Endothelial cell of hepatic sinusoid (primary cell): ENCODE results near the gene CFAP92.

Experiments
- in situ Hi-C: cut with HindIII; loops from 2 replicates; pipeline ENCODE4 v1.10.0; 2017; ENCODE audit warnings: low sequenced_read_pairs

The CFAP92 gene

DNA sequence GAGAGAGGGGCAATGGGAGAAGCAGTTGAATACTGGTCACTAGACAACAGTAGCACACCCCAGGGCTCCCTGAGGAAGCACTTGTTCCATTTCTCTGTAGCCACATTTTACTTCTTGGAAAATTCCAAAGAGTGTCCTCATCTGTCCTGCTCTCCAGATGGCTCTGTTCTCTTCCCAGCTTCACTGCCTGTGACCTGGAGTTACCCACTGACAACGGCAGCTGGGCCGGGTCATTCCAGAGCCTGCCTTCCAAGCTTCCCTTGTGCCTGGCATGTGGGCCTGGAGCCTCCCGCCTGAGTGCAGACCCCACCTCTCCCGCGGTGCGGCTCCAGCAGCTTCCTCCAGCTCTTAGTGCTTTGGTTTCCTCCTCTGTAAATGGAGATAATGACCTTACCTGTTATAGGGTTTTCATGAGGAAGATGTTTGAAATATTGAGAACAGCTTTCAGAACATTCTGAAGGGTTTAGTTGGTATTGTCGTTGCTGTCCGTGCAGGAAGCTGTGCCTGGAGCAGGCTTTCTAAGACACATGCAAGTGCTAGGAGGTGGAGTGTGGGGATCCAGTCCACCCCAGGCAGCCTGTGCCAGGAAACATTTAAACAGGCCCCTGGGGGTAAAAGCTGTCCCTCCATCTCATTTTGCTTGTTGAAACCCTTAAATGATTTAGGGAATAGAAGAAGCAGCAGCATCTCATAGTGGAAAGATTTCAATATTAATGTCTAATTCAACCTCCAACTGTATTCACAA is 32.0 kb upstream of the CFAP92 start:
- in situ Hi-C loops, result no loop called here

DNA sequence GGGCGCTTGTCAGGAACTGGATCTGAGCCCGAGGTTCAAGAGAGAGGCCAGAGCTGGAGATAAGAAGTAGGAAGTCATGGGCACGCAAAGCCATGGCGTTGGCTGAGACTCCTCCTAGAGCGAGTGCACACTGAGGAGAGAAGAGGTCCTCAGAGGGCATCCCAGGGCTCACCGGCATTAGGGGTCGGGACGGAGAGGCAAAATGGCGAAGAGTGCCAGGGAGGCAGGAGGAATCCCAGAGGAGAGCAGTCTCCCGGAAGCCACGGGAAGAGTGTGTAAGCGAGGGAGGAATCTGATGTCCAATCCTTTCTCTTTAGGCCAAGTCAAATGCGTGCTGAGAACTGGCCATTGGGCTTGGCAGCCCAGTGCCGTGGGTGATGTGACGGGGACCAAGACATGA is 31.2 kb upstream of the CFAP92 start:
- in situ Hi-C loops, result no loop called here

DNA sequence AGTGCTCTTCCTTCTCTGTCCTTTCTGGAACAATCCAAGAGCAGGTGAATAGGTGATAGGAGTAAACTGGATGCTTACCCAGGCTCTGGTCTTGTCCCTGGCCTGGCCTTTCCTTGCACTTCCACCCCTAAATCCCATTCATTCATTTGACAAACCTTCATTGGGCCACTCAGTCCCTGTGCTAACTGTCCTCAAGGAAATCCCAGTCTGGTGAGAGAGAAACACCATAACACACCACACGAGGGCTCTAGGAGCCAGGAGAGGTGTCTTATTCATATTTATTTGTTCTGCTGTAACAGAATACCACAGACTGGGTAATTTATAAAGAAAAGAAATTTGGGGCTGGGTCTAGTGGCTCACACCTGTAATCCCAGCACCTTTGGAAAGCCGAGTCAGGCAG is 30.0 kb upstream of the CFAP92 start:
- in situ Hi-C loops, result no loop called here

DNA sequence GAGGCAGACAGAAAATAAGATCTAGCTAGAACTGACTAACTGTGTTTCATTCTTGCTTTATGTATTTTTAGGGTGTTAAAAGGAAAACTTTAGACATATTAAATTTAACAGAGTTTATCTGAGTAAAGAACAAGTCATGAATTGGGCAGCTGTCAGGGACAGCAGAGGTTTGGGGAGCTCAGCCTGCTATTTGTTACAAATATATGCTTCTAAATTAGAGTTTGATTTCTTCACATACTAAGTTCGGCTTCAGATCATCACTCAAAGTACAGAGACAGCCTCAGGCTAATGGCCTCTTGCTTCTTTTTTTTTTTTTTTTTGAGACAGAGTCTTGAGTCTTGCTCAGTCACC is 29.1 kb upstream of the CFAP92 start:
- in situ Hi-C loops, result no loop called here

DNA sequence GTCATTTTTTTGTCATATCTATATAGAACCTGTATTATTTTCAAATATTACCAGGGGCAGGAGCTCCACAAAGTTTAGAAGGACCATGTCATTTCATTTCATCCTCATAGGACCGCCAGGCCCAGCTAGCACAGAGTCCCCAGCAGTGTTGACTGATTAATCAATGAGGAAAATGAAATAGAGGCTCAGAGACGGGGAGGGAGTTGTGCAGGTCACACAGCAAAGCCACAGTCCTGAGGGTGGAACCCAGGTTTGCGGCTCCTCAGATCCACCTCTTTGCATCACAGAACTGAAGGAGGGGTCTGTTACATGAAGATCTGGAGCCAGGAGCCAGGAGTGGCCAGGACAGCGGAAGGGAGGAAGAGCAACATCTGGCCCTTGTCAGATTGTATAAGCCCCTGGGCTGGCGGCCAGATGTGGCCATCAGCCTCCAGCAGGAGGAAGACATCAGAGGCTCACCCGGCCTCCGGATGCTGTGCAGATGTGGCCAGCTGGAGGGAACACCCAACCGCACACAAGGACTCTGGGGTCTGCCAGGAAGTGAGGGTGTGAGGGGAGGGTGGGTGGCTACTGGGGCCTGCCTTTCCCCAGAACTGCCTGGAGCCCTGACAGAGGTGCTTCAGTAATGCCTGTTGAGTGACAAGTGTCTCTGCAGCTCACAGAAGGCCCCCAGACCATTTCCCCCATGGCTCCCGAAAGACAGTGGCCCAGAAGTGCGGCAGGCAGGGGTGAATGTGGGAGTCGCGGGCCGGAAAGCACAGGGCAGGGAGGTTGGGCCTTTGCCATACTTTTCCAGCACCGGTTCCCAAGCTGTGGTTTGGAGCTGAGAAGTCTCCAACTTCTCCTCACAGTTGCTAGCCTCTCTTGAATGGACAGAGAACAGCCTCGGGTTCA is 28.5 kb upstream of the CFAP92 start:
- in situ Hi-C loops, result no loop called here

DNA sequence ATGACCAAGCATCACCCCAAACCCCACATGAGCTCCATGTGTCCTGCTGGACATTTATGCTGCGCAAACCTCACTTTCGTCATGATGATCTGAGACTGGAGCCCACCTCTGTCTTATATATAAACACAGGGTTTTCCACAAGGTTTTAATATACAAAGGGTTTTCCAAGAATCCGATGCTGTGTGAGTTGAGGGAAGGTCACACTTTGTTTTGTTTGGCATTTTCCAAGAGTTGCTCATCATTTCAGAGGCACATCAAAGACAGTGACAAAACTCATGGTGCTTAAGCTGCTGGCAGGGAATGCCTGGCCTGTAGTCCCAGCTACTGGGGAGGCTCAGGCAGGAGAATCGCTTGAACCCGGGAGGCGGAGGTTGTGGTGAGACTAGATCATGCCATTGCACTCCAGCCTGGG is 27.3 kb upstream of the CFAP92 start:
- in situ Hi-C loops, result no loop called here

DNA sequence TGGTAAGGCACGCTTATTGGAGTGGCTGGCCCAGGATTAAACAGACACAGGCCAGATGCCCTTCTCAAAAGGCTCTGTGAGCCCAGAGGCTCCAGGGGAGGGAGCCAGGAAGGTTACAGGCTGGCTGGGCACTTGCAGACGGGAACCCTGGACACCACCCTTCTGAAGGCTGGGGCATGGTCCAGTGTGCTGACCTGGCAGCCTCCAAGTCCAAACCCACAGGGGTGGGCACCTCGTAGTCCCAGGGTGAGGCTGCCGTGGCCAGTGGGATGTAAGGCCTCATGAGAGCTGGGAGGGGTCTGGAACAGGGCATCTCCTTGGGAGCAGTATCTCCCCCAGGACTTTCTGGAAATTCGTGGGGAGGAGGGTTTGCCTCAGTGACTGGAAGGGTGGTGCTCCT is 26.8 kb upstream of the CFAP92 start:
- in situ Hi-C loops, result no loop called here

DNA sequence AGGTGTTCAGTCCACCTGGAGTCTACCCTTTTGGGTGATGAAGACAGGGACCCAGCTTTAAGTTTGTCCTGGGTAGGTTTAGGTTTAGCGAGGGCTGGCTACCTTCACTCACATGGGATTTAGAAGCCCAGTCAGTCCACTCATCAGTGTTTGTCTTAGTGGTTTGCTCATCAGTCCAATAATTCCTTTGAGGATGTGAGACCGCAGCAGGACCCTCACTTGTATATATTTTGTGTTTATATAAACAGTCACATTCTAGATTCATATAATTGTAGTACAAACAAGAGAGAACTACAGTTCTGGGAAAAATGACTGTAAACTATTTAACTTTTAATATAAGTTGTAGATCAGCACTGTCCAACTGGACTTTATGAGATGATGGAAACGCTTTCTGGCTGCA is 25.4 kb upstream of the CFAP92 start:
- in situ Hi-C loops, result loop anchor here (5.0 to 10.0 kb wide), 2 partner anchors 37 to 66 kb away; no protein-coding TSS in a partner anchor

DNA sequence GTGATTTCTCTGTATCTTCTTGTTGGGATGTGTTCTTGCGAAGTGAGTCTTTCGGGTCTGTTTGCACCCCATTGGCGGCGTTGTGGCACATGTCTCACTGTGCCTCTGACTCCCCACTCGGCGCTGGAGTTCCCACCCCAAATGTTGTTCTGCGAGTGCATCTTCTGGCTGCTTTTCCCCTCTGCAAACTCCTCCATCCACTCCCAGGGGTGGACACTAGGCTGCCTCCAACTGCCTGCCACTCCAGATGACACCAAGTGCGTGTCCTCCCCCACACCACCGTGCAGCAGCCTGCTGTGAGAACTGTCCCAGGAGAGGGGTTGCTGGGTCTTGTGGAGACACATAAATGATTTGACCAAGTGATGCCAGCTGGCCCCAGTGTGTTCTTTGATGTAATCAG is 24.9 kb upstream of the CFAP92 start:
- in situ Hi-C loops, result loop anchor here (5.0 to 10.0 kb wide), 2 partner anchors 36 to 66 kb away; no protein-coding TSS in a partner anchor

DNA sequence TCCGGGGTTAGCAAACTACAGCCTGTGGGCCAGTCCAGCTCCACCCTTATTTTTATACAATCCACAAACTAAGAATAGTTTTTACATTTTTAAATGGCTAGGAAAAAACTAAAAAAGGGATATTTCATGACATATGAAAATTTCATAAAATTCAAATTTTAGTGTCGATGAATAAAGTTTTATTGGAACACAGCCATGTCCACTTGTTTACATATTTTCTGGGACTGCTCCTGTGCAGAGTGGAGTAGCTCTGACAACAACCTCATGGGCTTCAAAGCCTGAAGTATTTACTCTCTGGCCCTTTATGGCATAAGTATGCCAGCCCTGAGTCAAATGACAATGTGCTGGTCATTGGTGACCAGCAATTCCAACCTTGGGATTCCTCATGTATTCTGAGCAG is 24.4 kb upstream of the CFAP92 start:
- in situ Hi-C loops, result loop anchor here (5.0 to 10.0 kb wide), 2 partner anchors 36 to 67 kb away; no protein-coding TSS in a partner anchor

DNA sequence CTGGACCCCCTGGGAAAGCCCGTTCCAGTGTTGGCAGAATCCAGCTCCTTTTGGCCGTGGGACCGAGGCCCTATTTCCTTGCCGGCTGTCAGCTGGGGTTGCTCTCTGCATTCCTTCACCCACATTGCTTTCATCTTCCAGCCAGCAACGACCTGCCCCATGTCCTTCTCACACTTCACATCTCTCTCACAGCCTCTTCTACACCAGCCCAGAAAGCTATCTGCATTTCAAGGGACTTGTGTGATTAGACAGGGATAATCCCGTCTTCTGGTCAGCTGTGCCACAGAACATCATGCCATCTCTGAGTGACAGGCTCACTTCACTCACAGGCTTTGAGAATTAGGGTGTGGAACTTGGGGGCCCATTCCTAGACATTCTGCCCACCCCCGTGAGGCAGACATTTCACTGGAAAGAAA is 23.6 kb upstream of the CFAP92 start:
- in situ Hi-C loops, result loop anchor here (5.0 to 10.0 kb wide), 2 partner anchors 35 to 67 kb away; no protein-coding TSS in a partner anchor

DNA sequence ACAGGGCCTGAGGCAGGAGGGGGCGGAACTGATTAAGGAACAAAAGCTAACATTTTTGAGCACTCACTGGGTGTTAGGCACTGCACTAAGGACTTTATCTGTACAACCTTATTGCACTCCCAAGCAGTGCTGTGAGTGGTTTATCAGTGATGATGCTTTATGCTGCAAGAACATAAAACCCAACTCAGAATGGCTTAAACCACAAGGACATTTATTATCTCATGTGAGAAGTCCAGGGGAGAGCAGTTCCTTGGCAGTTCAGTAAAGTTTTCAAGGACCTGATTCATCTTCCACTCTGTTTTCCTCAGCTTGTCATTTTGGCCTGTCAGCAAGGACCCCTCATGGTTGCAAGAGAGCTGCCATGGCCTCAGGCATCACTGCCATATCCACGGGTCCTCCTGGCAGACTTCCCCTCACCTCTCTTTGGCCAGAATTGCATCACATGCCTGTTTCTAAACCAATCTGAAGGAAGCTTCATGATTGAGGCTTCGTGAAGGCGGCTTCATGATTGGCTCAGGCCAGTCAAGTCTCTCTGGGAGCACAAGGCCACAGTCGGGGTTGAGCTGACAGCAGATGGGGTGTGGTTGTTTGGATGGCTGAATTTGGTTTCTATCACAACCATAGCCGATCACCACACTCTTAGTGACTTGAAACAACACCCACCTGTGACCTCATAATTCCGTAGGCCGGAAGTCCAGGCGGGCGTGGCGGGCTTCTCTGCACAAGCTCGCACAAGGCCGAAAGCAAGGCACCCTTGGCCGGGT is 23.0 kb upstream of the CFAP92 start:
- in situ Hi-C loops, result loop anchor here (5.0 to 10.0 kb wide), 2 partner anchors 35 to 68 kb away; no protein-coding TSS in a partner anchor

DNA sequence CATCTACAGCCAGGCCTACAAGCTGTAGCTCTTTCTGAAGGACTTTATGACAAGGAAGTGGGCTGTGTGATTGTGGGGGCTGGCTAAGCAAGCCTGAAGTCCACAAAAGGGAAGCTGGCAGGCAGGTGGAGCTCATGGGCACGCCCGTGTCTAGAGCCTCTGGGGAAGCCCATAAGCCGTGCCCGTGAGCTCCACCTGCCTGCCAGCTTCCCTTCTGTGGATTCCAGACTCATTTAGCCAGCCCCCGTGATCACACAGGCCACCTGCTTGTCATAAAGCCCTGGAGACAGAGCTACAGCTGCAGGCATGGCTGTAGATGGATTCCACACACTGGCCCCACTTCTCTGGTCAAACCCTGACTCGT is 22.5 kb upstream of the CFAP92 start:
- in situ Hi-C loops, result loop anchor here (5.0 to 10.0 kb wide), 2 partner anchors 34 to 68 kb away; no protein-coding TSS in a partner anchor

DNA sequence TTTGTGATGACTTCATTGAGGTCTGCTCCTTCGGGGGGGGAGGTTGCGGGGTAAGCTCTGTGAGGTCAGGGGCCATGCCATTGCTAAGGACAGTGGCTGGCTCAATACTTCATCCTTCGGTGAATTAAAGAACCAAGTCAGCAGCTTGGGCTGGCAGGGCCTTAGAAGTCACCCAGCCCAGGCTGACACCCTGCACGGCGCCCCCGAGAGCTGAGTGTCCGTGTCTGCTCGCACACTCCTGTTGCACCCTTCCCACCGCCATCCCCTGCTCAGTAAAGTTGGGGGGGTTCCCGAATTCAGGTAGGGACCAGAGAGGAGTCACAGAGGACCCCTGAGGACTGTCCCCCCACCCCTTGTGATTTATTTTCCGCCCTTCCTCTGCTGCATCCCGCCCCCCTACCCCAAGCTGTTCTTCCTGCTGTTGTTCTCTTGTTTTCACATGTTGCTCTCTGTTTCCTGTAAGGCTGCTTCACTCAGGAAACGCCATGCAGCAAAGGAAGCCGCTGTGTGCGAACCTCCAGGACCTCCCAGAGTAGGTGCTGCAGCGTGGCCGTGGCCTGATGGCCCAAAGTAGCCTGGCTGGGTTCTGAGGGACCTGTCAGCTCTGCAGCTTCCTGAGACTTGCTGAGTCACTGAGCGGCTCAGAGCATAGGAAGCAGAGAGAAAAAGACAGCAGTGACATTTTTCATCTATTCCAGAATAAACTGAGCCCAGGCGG is 21.7 kb upstream of the CFAP92 start:
- in situ Hi-C loops, result loop anchor here (5.0 to 10.0 kb wide), 2 partner anchors 33 to 69 kb away; no protein-coding TSS in a partner anchor

DNA sequence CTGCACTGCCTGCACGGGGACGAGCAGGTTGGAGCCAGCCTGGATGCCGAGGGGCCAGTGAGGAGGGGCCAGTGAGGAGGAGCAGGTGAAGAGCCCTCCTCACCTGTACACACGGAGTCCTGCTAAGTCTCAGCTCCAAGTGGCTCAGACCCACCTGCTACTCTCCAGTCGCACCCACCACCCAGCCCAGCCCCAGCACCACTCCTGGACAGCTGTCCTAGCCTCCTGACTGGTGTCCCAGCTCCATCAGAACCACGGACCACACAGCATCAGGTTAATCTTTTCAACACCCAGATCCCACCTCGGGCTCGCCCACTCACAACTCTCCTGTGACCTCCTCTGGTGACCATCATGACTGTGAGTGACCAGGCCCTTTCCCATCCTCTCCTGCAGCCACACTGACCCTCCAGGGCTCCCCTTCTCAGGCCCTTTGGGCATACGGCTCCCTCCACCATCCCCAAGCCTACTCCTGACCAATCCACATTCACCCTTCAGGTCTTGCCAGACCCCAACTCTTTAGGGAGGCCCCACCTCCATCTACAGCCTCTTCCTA is 21.0 kb upstream of the CFAP92 start:
- in situ Hi-C loops, result loop anchor here (5.0 to 10.0 kb wide), 2 partner anchors 33 to 70 kb away; no protein-coding TSS in a partner anchor

DNA sequence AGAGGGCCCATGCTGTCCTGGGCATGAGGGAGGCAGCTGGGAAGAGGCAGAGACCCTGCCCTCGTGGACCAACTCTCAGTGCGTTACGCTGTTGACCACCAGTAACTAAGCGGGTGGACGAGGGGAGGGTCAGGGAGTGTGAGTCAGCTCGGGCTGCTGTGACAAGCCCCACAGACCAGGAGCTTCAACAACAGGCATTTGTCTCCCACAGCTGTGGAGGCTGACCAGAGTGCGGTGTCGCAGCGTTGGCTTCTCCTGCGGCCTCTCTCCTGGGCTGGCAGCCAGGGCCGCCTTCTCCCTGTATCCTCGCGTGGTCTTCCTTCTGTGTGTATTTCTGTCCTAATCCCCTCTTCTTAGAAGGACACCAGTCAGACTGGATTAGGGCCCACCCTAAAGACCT is 20.3 kb upstream of the CFAP92 start:
- in situ Hi-C loops, result loop anchor here (10.0 kb wide), 1 partner anchor 71 kb away; no protein-coding TSS in a partner anchor

DNA sequence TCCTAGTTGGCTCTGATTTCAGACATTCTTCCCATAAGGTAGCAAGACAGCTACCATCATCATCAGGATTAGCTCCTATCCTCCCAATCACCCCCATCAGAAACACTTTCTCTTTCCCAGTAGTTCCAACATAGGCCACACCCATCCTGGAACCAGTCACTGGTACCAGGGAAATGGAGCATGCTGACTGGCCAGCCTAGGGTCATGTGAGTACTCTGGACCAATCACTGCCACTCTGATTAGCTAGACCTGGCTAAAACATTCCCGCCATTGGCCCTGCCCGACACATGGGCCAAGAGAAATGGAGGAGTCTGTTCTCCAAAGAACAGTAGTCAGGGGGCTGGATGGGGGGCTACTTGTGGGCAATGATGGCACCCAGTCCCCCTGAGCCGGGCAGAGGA is 19.6 kb upstream of the CFAP92 start:
- in situ Hi-C loops, result loop anchor here (10.0 kb wide), 1 partner anchor 71 kb away; no protein-coding TSS in a partner anchor

DNA sequence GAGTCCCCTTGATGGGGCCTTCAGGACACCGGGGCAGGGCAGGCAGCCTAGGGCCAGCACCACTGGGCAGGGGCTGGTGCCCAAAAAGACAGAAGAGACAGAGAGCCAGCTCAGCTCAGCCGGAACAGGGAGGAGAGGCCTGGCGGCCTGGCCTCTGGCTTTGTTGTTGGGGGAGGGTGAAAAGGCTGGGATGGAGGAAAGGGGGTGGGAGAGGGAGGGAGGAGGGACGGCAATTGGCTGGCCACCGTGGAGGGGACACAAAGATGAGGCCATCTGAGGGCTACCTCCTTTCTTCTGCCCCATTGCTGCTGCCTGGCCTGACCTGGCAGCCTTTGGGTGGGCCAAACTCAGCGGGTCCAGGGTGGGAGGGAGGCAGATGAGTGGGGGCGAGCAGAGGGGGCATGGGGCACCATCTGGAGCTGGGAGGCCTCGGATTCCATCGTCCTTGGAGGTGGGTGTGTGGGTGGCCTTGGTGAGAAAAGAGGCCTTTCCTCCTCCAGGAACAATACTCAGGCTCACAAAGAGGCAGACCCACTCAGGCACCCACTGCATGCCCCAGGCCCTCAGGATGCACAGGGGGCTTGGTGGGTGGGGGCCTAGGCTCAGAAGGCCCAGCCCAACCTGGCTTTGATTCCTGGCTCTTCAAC is 16.6 kb upstream of the CFAP92 start:
- in situ Hi-C loops, result loop anchor here (10.0 kb wide), 1 partner anchor 74 kb away; no protein-coding TSS in a partner anchor

DNA sequence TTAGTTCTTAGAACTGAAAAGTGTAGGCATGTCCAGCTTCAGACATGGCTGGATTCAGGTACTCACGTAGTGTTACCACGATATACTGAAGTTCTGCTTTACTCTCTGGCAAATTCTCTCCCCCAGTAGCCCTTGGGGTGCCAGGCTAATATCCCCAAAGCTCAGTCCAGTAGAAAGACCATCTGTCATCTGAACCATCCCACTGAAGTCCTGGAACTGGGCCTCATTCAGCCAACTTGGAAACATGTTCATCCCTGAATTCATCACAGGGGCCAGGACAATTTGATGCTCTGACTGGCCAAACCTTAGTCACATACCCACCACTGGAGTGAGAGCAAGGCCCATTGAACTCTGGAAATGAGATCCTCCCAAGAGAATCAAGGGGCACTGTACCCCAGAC is 15.4 kb upstream of the CFAP92 start:
- in situ Hi-C loops, result no loop called here
